GM04504 (cell line): ENCODE measurements around the gene MACROH2A2.
"Not testable (repeated sequence)": the region's sequence is repeated elsewhere in the genome, so short reads cannot be mapped to it uniquely, and the experiment has no call there.

Experiments used
- DNase-seq: peaks from one replicate; pipeline ENCODE4 v3.0.0-alpha.2; 2012; ENCODE audit warnings: low read depth

The MACROH2A2 gene

GRCh38 chr10:70158113-70158512 is 105.5 kb downstream of the MACROH2A2 start:
- DNase-seq: no peak

- not testable (repeated sequence) for DNase-seq
Observed at GRCh38 chr10:70159366-70159765, 106.7 kb downstream of the MACROH2A2 start.

GRCh38 chr10:70160798-70161197 is 108.2 kb downstream of the MACROH2A2 start:
- DNase-seq: no peak
